K562 (cell line): Measurements from ENCODE around the gene GCSAM. TPM values are rescaled to one million over a fixed set of nuclear protein-coding genes. Genes with fewer than 3 reads are reported as not detected.

ENCODE experiments used
- ATAC-seq: fragments of 200-7000 bp; cut with Tn5 transposase; 3 replicates; pipeline ENCODE4 v1.9.1; 2020; ENCODE audit warnings: moderate library complexity
- BruUV-seq: library from RNA; stranded (reverse); fragments of 400-500 nt; replicated peaks from 2 replicates; lab custom pipeline; 2021; lab: Mats Ljungman, UMichigan
- CTCF ChIA-PET: fragments of 300-600 bp; formaldehyde crosslinking; extraction: SDS; loops from one replicate; lab custom pipeline; 2021; ENCODE audit warnings: low intra/inter-chr PET ratio; lab: Yijun Ruan, JAX
- POLR2A ChIA-PET: fragments of 300-600, 350-650 bp; sonication (Branson Sonifier 250); formaldehyde crosslinking; extraction: SDS; loops from one replicate; lab custom pipeline; 2021; ENCODE audit warnings: antibody characterized with exemption, inconsistent platforms; lab: Yijun Ruan, JAX
- DNase-seq, 4 experiments: peaks; one replicate each; pipeline versions ENCODE4 v3.0.0 to v3.0.0-alpha.2; 2011 to 2018; ENCODE audit warnings: low spot score in 3 of 4, mixed read lengths in 3 of 4; ENCODE audit errors: extremely low read depth in 1 of 4
- FAIRE-seq: peaks from 2 replicates; lab custom pipeline; 2011; peaks lifted over from hg19 to GRCh38; lab: Jason Lieb, UNC
- H2AFZ ChIP-seq: 2 replicates; pipeline ENCODE4 v1.6.0; 2011; ENCODE audit warnings: low read depth, low read length, control low read depth, inconsistent platforms
- H3K27ac ChIP-seq: fragments of 200-600 bp; 3 replicates; pipeline ENCODE4 v1.8.0; 2011; ENCODE audit warnings: low read depth, mild to moderate bottlenecking, control low read depth, inconsistent platforms, low read length, moderate library complexity, mixed read lengths; ENCODE audit errors: extremely low read depth
- H3K27me3 ChIP-seq, 2 experiments: fragments of 300-600 bp in 1 of 2; 2 replicates in 1 of 2; 3 replicates in 1 of 2; pipeline versions ENCODE4 v1.6.0 to v1.8.0; 2011; ENCODE audit warnings: inconsistent platforms in 2 of 2, low read length in 2 of 2, mild to moderate bottlenecking in 1 of 2, mixed read lengths in 1 of 2, moderate library complexity in 1 of 2; ENCODE audit not compliant: control insufficient read depth in 2 of 2, insufficient read depth in 2 of 2
- H3K36me3 ChIP-seq: fragments of 300-600 bp; 3 replicates; pipeline ENCODE4 v1.8.0; 2011; ENCODE audit warnings: mild to moderate bottlenecking, low read length, inconsistent platforms; ENCODE audit not compliant: control insufficient read depth, insufficient read depth
- H3K4me1 ChIP-seq, 2 experiments: fragments of 200-600 bp in 1 of 2; replicated peaks in 1 of 2; 2 replicates in 1 of 2; 3 replicates in 1 of 2; pipeline versions ENCODE4 v1.5.1 to v1.8.0; 2011; ENCODE audit warnings: inconsistent platforms in 2 of 2, low read length in 2 of 2, mild to moderate bottlenecking in 1 of 2, mixed read lengths in 1 of 2, moderate library complexity in 1 of 2; ENCODE audit not compliant: control insufficient read depth in 2 of 2, insufficient read depth in 2 of 2
- H3K4me2 ChIP-seq: 2 replicates; pipeline ENCODE4 v1.6.1; 2011; ENCODE audit warnings: low read length, control low read depth, inconsistent platforms, mixed read lengths; ENCODE audit not compliant: insufficient read depth
- H3K4me3 ChIP-seq: fragments of 200-600 bp; sonication (generic), shearing (Covaris generic); 2 replicates; pipeline ENCODE4 v1.5.1; 2016; ENCODE audit warnings: control low read depth, inconsistent platforms
- H3K79me2 ChIP-seq: fragments of 200-600 bp; 3 replicates; pipeline ENCODE4 v1.8.0; 2011; ENCODE audit warnings: low read length, inconsistent platforms; ENCODE audit not compliant: control insufficient read depth, insufficient read depth
- H3K9ac ChIP-seq, 2 experiments: 2 replicates each; pipeline versions ENCODE4 v1.6.0 to v1.6.1; 2011; ENCODE audit warnings: low read depth in 2 of 2, low read length in 2 of 2, control low read depth in 1 of 2, inconsistent platforms in 1 of 2, mild to moderate bottlenecking in 1 of 2, mixed read lengths in 1 of 2; ENCODE audit not compliant: insufficient read depth in 1 of 2
- H3K9me1 ChIP-seq: one replicate; pipeline ENCODE4 v1.6.0; 2011; ENCODE audit warnings: inconsistent platforms, mild to moderate bottlenecking, low read length, moderate library complexity; ENCODE audit not compliant: control insufficient read depth, insufficient read depth
- H3K9me3 ChIP-seq: replicated peaks from 2 replicates; pipeline ENCODE4 v1.5.1; 2011; ENCODE audit warnings: low read depth, low read length, inconsistent platforms; ENCODE audit not compliant: control insufficient read depth, insufficient read depth
- H4K20me1 ChIP-seq: replicated peaks from 2 replicates; pipeline ENCODE4 v1.6.1; 2011; ENCODE audit warnings: low read length, inconsistent platforms, mixed read lengths; ENCODE audit not compliant: control insufficient read depth, insufficient read depth
- MCM3 ChIP-seq: fragments of 450-650 bp; IDR thresholded peaks from 2 replicates; pipeline ENCODE4 v1.6.1; 2016
- PHB2 ChIP-seq: fragments of 450-650 bp; IDR thresholded peaks from 2 replicates; pipeline ENCODE4 v1.6.1; 2017; ENCODE audit warnings: low read depth
- RAD21 ChIP-seq, 2 experiments: fragments of 250-450 bp in 1 of 2; fragments of 450-650 bp in 1 of 2; sonication (Bioruptor Pico) in 1 of 2; formaldehyde crosslinking in 1 of 2; IDR thresholded peaks in 1 of 2; conservative IDR thresholded peaks in 1 of 2; 2 replicates each; pipeline versions ENCODE4 v1.4.0 to v1.8.0; 2020 to 2022; ENCODE audit warnings: mild to moderate bottlenecking in 2 of 2, moderate library complexity in 1 of 2
- SMAD1 ChIP-seq: fragments of 150-350 bp; IDR thresholded peaks from 2 replicates; pipeline ENCODE4 v1.6.1; 2014; ENCODE audit warnings: low read length, low read depth; ENCODE audit not compliant: partially characterized antibody
- YBX1 ChIP-seq: fragments of 450-650 bp; IDR thresholded peaks from 2 replicates; pipeline ENCODE4 v1.7.1; 2016; ENCODE audit warnings: mild to moderate bottlenecking
- ZNF696 ChIP-seq: fragments of 250-450 bp; sonication (Bioruptor Pico); conservative IDR thresholded peaks from 2 replicates; pipeline ENCODE4 v1.4.0; 2020; ENCODE audit warnings: mild to moderate bottlenecking, moderate library complexity
- WGBS: fragments of 100-300 bp; shearing (Covaris generic); methylation state at CpG from one replicate; pipeline ENCODE4 v1.1.6; 2016; ENCODE audit warnings: low coverage, mixed read lengths; ENCODE audit not compliant: insufficient coverage; ENCODE audit errors: missing lambda C conversion rate; 5-methylcytosine and 5-hydroxymethylcytosine counted together
- in situ Hi-C: fragments of 300-500 bp; cut with MboI; formaldehyde crosslinking; loops from 4 replicates; pipeline ENCODE4 v1.15.0; 2018; ENCODE audit warnings: inconsistent platforms, mixed read lengths
- intact Hi-C: fragments of 100-400 bp; cut with micrococcal nuclease; formaldehyde crosslinking; loops from 2 replicates; pipeline ENCODE4 v1.14.2; 2022
- polyA plus RNA-seq, 8 experiments: library from polyadenylated mRNA; depleted of rRNA in 4 of 8; stranded (reverse) in 5 of 8; unstranded in 3 of 8; fragments of >200 nt; fragmentation: Nextera tagmentation in 2 of 8; fragmentation: Illumina TruSeq in 1 of 8; extraction: Ambion mirVana in 2 of 8; extraction: Trizol in 1 of 8; gene quantifications; 2 replicates each; pipeline versions ENCODE4 v1.2.1 to v1.2.3, GENCODE V29; 2011 to 2014; ENCODE audit warnings: inconsistent platforms in 1 of 8, missing spikeins in 1 of 8
- total RNA-seq, 7 experiments: library from RNA; depleted of rRNA in 6 of 7; stranded (reverse); fragments of >200 nt in 6 of 7; fragmentation: Illumina TruSeq in 2 of 7; extraction: Trizol in 2 of 7; gene quantifications; 2 replicates each; pipeline versions ENCODE4 v1.2.1 to v1.2.3, GENCODE V29; 2011 to 2021; ENCODE audit warnings: low replicate concordance in 1 of 7
- TF ChIP-seq, protein P1 (sequence below): fragments of 250-450 bp; sonication (Bioruptor Pico); IDR thresholded peaks from 2 replicates; pipeline ENCODE4 v1.9.0; 2021; ENCODE audit warnings: mild to moderate bottlenecking, inconsistent platforms
- TF ChIP-seq, protein P2 (sequence below): fragments of 450-650 bp; IDR thresholded peaks from 2 replicates; pipeline ENCODE4 v1.6.1; 2016; ENCODE audit warnings: antibody characterized with exemption

GCSAM gene
- total and polyA plus RNA-seq, 9 of the 15 experiments (the other 6 are each of a cell fraction or from before 2014, with no cell fraction given): 0.10 TPM; not detected in 8

DNA sequence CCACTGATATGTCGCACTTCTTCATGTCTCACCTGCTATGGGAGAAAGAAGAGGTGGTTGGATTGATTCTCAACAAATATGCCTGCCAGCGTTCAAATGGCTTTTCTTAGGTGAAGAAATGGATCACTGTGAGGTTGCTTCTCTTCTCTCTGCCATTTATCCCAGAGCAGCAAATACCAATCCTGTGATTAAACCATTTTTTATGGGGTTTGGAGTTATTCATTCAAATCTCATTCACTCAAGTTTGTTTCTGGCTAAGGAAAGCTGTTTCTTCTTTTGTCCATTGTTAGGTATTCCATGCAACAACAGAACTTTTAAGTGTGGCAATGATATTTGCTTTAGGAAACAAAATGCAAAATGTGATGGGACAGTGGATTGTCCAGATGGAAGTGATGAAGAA is 59.0 kb downstream of the GCSAM start:
- POLR2A ChIA-PET: no interaction called here
- no peak for ATAC-seq
- CTCF ChIA-PET: no interaction called here
- DNase-seq: no peak
- H4K20me1 ChIP-seq: no peaks in the 10 kb centered on the region
- H3K27ac ChIP-seq: no peak overlapping the region
- H3K4me2 ChIP-seq: no peak overlapping the region
- H3K79me2 ChIP-seq: no peaks in the 10 kb centered on the region
- no peaks in the 10 kb centered on the region; a peak in 2 of 5 replicates for H3K27me3 ChIP-seq
- no peak overlapping the region for H3K4me3 ChIP-seq
- no peak overlapping the region for H2AFZ ChIP-seq
- no TSS peak for BruUV-seq
- H3K9me1 ChIP-seq: no peaks in the 10 kb centered on the region
- H3K36me3 ChIP-seq: no peaks in the 10 kb centered on the region
- no peak for FAIRE-seq
- TF ChIP-seq SMAD1: no peak
- TF ChIP-seq YBX1: no peak
- TF ChIP-seq, protein P1, sequence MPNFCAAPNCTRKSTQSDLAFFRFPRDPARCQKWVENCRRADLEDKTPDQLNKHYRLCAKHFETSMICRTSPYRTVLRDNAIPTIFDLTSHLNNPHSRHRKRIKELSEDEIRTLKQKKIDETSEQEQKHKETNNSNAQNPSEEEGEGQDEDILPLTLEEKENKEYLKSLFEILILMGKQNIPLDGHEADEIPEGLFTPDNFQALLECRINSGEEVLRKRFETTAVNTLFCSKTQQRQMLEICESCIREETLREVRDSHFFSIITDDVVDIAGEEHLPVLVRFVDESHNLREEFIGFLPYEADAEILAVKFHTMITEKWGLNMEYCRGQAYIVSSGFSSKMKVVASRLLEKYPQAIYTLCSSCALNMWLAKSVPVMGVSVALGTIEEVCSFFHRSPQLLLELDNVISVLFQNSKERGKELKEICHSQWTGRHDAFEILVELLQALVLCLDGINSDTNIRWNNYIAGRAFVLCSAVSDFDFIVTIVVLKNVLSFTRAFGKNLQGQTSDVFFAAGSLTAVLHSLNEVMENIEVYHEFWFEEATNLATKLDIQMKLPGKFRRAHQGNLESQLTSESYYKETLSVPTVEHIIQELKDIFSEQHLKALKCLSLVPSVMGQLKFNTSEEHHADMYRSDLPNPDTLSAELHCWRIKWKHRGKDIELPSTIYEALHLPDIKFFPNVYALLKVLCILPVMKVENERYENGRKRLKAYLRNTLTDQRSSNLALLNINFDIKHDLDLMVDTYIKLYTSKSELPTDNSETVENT (CRISPR knock-in tag): no peak
- TF ChIP-seq, protein P2, sequence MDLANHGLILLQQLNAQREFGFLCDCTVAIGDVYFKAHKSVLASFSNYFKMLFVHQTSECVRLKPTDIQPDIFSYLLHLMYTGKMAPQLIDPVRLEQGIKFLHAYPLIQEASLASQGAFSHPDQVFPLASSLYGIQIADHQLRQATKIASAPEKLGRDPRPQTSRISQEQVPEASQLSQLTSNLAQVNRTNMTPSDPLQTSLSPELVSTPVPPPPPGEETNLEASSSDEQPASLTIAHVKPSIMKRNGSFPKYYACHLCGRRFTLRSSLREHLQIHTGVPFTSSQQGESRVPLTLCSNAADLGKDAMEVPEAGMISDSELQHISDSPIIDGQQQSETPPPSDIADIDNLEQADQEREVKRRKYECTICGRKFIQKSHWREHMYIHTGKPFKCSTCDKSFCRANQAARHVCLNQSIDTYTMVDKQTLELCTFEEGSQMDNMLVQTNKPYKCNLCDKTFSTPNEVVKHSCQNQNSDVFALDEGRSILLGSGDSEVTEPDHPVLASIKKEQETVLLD: no peak
- no peak for TF ChIP-seq MCM3
- TF ChIP-seq ZNF696 (CRISPR knock-in tag): no peak
- TF ChIP-seq RAD21 (CRISPR knock-in tag; conservative IDR thresholded peaks at IDR 0.05 in 1 of 2, IDR thresholded peaks at IDR 0.05 in 1 of 2): no peak
- no peak for TF ChIP-seq PHB2
- TF ChIP-seq, all 486 proteins: peak for 0
- intact Hi-C loops (no loop called here), in situ Hi-C loops (no loop called here)
- no peaks in the 10 kb centered on the region; a peak in 1 of 5 replicates for H3K4me1 ChIP-seq
- no peak overlapping the region for H3K9ac ChIP-seq
- 8% methylated on average over 2 of the region's 2 CpGs for WGBS
- H3K9me3 ChIP-seq: no peaks in the 10 kb centered on the region
